ENCODE measurements around the gene TEX2. TPM values are rescaled to one million over a fixed set of nuclear protein-coding genes. Genes with fewer than 3 reads are reported as not detected.

The TEX2 gene
- total and polyA plus RNA-seq, 2 of the 13 experiments (the other 11 are each of a cell fraction or from before 2014, with no cell fraction given), result 21.4 to 37.7 TPM

DNA sequence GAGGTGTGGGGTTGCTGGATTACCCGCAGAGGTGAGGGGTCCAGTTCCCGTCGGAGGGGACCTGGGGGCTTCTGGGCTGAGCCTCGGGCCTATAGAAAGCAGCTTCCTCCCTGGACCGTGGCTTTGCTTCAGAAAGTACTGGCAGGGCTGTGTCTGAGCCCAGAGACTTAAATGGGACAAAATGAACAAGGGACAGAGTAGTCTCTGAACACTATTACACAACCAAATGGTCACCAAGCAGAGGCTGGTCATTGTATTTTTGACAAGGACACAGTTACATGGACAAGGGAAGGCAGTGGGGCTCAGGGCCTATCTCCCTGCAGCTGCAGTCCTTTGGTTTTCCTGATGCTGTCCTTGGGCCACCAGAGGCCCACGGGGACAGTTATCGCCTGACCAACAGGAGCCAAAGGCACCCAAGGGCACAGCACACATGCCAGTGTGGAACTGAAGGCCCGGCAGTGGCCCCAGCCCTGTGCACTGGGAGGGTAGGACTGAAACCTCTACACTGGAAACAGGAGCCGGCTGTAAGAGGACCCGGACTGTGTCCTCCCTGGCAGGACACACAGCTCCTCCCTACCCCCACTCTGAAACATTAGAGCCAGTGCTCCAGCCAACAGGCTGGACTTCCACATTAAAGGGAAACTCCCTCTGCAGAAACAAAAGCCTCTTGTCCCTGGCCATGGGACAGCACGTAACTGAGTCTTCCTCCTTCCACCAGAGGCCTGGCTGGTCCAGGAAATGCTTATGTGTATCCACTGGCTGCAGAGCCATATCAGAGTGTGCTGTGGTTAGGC lies 107.1 kb downstream of the TEX2 start (continued):
- TF ChIP-seq, protein P1, sequence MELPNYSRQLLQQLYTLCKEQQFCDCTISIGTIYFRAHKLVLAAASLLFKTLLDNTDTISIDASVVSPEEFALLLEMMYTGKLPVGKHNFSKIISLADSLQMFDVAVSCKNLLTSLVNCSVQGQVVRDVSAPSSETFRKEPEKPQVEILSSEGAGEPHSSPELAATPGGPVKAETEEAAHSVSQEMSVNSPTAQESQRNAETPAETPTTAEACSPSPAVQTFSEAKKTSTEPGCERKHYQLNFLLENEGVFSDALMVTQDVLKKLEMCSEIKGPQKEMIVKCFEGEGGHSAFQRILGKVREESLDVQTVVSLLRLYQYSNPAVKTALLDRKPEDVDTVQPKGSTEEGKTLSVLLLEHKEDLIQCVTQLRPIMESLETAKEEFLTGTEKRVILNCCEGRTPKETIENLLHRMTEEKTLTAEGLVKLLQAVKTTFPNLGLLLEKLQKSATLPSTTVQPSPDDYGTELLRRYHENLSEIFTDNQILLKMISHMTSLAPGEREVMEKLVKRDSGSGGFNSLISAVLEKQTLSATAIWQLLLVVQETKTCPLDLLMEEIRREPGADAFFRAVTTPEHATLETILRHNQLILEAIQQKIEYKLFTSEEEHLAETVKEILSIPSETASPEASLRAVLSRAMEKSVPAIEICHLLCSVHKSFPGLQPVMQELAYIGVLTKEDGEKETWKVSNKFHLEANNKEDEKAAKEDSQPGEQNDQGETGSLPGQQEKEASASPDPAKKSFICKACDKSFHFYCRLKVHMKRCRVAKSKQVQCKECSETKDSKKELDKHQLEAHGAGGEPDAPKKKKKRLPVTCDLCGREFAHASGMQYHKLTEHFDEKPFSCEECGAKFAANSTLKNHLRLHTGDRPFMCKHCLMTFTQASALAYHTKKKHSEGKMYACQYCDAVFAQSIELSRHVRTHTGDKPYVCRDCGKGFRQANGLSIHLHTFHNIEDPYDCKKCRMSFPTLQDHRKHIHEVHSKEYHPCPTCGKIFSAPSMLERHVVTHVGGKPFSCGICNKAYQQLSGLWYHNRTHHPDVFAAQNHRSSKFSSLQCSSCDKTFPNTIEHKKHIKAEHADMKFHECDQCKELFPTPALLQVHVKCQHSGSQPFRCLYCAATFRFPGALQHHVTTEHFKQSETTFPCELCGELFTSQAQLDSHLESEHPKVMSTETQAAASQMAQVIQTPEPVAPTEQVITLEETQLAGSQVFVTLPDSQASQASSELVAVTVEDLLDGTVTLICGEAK (IDR thresholded peaks at IDR 0.05), result no peak
- TF ChIP-seq, protein P1 (CRISPR knock-in tag; IDR thresholded peaks at IDR 0.05), result no peak
- TF ChIP-seq ATF3 (CRISPR knock-in tag; IDR thresholded peaks at IDR 0.05) (peak; percentile 13; the same call in 1 of the 2 replicates), CREM (IDR thresholded peaks at IDR 0.05) (peak; percentile 50; the same call in 1 of the 2 replicates), CREM (CRISPR knock-in tag; IDR thresholded peaks at IDR 0.05) (no peak), MAF1 (CRISPR knock-in tag; IDR thresholded peaks at IDR 0.05; ENCODE audit: borderline replicate concordance) (no peak), CAMTA2 (CRISPR knock-in tag; IDR thresholded peaks at IDR 0.05; ENCODE audit: borderline replicate concordance) (no peak), ZFP1 (CRISPR knock-in tag; IDR thresholded peaks at IDR 0.05) (no peak), TAF1 (CRISPR knock-in tag; IDR thresholded peaks at IDR 0.05) (peak; percentile 64; the same call in 1 of the 2 replicates), ATF7-NPFF (CRISPR knock-in tag; IDR thresholded peaks at IDR 0.05; ENCODE audit: low read depth) (no peak), ZNF598 (CRISPR knock-in tag; IDR thresholded peaks at IDR 0.05; ENCODE audit: borderline replicate concordance) (no peak; the same call in 1 of the 2 replicates), NR1H2 (CRISPR knock-in tag; IDR thresholded peaks at IDR 0.05; ENCODE audit: borderline replicate concordance, low read depth) (no peak), ZMYM2 (CRISPR knock-in tag; IDR thresholded peaks at IDR 0.05) (no peak), ZNF431 (CRISPR knock-in tag; IDR thresholded peaks at IDR 0.05; ENCODE audit: borderline replicate concordance, low read depth) (0 out of 2 replicates have a peak, but pooled peaks have one; percentile 12), ELF4 (CRISPR knock-in tag; IDR thresholded peaks at IDR 0.05; ENCODE audit: borderline replicate concordance) (no peak), PLSCR1 (CRISPR knock-in tag; IDR thresholded peaks at IDR 0.05; ENCODE audit: borderline replicate concordance) (no peak), CBX2 (IDR thresholded peaks at IDR 0.05; ENCODE audit: low read depth, low read length) (no peak), CBX2 (CRISPR knock-in tag; IDR thresholded peaks at IDR 0.05; ENCODE audit: low read depth) (no peak), AGO1 (IDR thresholded peaks at IDR 0.05; ENCODE audit: low read depth, low read length, poor library complexity, severe bottlenecking) (no peak), ZNF33A (CRISPR knock-in tag; IDR thresholded peaks at IDR 0.05; ENCODE audit: borderline replicate concordance) (no peak)

Measured in HepG2 (cell line).